Ishikawa (cell line): Measurements from ENCODE around the gene HOOK2.

Source experiments
- CEBPB ChIP-seq: IDR thresholded peaks from 2 replicates; pipeline ENCODE4 v1.6.1; 2012
- CREB1 ChIP-seq: IDR thresholded peaks from 2 replicates; pipeline ENCODE4 v1.6.1; 2012; ENCODE audit warnings: low read depth
- EGR1 ChIP-seq: IDR thresholded peaks from 2 replicates; pipeline ENCODE4 v1.6.1; 2012
- EP300 ChIP-seq: IDR thresholded peaks from 2 replicates; pipeline ENCODE4 v1.6.1; 2012; ENCODE audit warnings: borderline replicate concordance
- FOXM1 ChIP-seq: IDR thresholded peaks from 2 replicates; pipeline ENCODE4 v1.6.1; 2012; ENCODE audit warnings: low read depth, borderline replicate concordance
- MAX ChIP-seq: IDR thresholded peaks from 2 replicates; pipeline ENCODE4 v1.6.1; 2012
- RAD21 ChIP-seq: IDR thresholded peaks from 2 replicates; pipeline ENCODE4 v1.6.1; 2012; ENCODE audit warnings: low read depth
- REST ChIP-seq: IDR thresholded peaks from 2 replicates; pipeline ENCODE4 v1.6.1; 2012; ENCODE audit warnings: low read depth, mild to moderate bottlenecking
- TAF1 ChIP-seq: IDR thresholded peaks from 2 replicates; pipeline ENCODE4 v1.6.1; 2012; ENCODE audit warnings: low read depth, mild to moderate bottlenecking
- TCF12 ChIP-seq: IDR thresholded peaks from 2 replicates; pipeline ENCODE4 v1.6.1; 2012; ENCODE audit warnings: low read depth
- TEAD4 ChIP-seq: IDR thresholded peaks from 2 replicates; pipeline ENCODE4 v1.6.1; 2012
- USF1 ChIP-seq: IDR thresholded peaks from 2 replicates; pipeline ENCODE4 v1.6.1; 2012
- YY1 ChIP-seq: IDR thresholded peaks from 2 replicates; pipeline ENCODE4 v1.6.1; 2012; ENCODE audit warnings: low read depth
- ZBTB7A ChIP-seq: IDR thresholded peaks from 2 replicates; pipeline ENCODE4 v1.6.1; 2012; ENCODE audit warnings: low read depth

- no peak for TF ChIP-seq CEBPB
- no peak for TF ChIP-seq CREB1
- TF ChIP-seq MAX, result no peak
- no peak for TF ChIP-seq YY1
- TF ChIP-seq REST, result no peak
- TF ChIP-seq EP300, result no peak
- no peak for TF ChIP-seq EGR1
- no peak for TF ChIP-seq RAD21
- no peak for TF ChIP-seq ZBTB7A
- TF ChIP-seq FOXM1, result no peak
- no peak for TF ChIP-seq TAF1
- no peak for TF ChIP-seq USF1
- TF ChIP-seq TEAD4, result no peak
- TF ChIP-seq TCF12, result no peak
These were observed 7.7 kb downstream of the HOOK2 start for GRCh38 chr19:12767666-12768065.
